HL-60 (cell line): ENCODE data around the gene CPED1.

Source experiments
- CTCF ChIP-seq: IDR thresholded peaks from one replicate; pipeline ENCODE4 v1.5.1; 2011; ENCODE audit warnings: low read length, control low read depth, inconsistent platforms; ENCODE audit not compliant: insufficient read depth
- REST ChIP-seq: IDR thresholded peaks from 2 replicates; pipeline ENCODE4 v1.6.1; 2012; ENCODE audit warnings: low read depth; ENCODE audit not compliant: insufficient replicate concordance

- TF ChIP-seq CTCF (no peak), REST (no peak)
Measured at GRCh38 chr7:121103579-121103978, 115.1 kb downstream of the CPED1 start.
